Sigmoid colon (tissue), 4 donors: ENCODE measurements around the gene PKHD1.

Source experiments
- EP300 ChIP-seq, 4 donors: sonication (generic); formaldehyde crosslinking; IDR thresholded peaks; one replicate each; pipeline ENCODE4 v1.6.1; 2017; ENCODE audit warnings: antibody characterized with exemption in 4 of 4
- POLR2A ChIP-seq, 2 donors: fragments of 450-650 bp; IDR thresholded peaks; one replicate each; pipeline ENCODE4 v1.6.1; 2016; ENCODE audit warnings: antibody characterized with exemption in 2 of 2, mild to moderate bottlenecking in 2 of 2, moderate library complexity in 2 of 2
- TF ChIP-seq, protein P1 (sequence below), 4 experiments: fragments of 450-650 bp in 3 of 4; fragments of 200-600 bp in 1 of 4; IDR thresholded peaks; one replicate each; pipeline ENCODE4 v1.5.1; 2016 to 2019; ENCODE audit warnings: antibody characterized with exemption in 4 of 4, mild to moderate bottlenecking in 3 of 4, moderate library complexity in 2 of 4

- TF ChIP-seq, protein P1, sequence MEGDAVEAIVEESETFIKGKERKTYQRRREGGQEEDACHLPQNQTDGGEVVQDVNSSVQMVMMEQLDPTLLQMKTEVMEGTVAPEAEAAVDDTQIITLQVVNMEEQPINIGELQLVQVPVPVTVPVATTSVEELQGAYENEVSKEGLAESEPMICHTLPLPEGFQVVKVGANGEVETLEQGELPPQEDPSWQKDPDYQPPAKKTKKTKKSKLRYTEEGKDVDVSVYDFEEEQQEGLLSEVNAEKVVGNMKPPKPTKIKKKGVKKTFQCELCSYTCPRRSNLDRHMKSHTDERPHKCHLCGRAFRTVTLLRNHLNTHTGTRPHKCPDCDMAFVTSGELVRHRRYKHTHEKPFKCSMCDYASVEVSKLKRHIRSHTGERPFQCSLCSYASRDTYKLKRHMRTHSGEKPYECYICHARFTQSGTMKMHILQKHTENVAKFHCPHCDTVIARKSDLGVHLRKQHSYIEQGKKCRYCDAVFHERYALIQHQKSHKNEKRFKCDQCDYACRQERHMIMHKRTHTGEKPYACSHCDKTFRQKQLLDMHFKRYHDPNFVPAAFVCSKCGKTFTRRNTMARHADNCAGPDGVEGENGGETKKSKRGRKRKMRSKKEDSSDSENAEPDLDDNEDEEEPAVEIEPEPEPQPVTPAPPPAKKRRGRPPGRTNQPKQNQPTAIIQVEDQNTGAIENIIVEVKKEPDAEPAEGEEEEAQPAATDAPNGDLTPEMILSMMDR (IDR thresholded peaks at IDR 0.05), result no peak
- TF ChIP-seq EP300 (IDR thresholded peaks at IDR 0.05) (no peak), POLR2A (IDR thresholded peaks at IDR 0.05) (no peak)
Measured at GRCh38 chr6:51968265-51968664, 119.1 kb downstream of the PKHD1 start.
